Measurements from ENCODE around the gene CLEC4M. TPM values are rescaled to one million over a fixed set of nuclear protein-coding genes. Genes with fewer than 3 reads are reported as not detected.

The CLEC4M gene, protein sequence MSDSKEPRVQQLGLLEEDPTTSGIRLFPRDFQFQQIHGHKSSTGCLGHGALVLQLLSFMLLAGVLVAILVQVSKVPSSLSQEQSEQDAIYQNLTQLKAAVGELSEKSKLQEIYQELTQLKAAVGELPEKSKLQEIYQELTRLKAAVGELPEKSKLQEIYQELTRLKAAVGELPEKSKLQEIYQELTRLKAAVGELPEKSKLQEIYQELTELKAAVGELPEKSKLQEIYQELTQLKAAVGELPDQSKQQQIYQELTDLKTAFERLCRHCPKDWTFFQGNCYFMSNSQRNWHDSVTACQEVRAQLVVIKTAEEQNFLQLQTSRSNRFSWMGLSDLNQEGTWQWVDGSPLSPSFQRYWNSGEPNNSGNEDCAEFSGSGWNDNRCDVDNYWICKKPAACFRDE
- polyA plus RNA-seq (2012; ENCODE audit: insufficient read depth, insufficient read length, low read depth) = not detected

DNA sequence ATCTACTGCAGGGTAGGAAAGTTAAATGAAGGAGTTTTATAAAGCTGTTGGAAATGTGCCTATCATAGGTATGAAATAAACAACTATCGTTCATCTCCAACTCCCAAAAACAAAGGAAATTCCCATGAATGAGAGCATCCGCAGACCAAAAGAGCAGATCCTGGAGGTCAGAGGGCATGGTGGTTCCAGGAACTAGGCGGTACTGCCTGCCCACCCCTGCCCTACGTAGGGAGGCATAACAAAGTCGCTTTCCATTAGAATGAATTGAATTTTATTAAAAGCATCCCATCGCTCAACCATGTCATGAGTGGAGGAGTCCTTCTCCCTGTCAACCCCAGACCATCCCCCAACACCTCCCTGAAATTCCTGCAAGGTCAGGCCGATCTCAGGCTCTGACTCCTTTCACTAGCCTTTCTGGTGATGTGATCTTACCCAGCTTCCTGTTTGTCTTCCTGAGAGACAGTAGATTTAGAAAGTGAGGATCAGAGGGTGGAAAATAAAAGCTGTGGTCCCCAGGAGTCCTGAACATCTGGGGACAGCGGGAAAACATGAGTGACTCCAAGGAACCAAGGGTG lies at the start of gene CLEC4M:
Gene CLEC4M, plus strand, starts transcription at position 525 of the 575 bp plus-strand sequence. Its CDS starts 24 bp downstream, at position 549.
- no peak for DNase-seq
- no peak within 1 kb of the TSS for H3K4me3 ChIP-seq (ENCODE audit: low read depth, low read length)

DNA sequence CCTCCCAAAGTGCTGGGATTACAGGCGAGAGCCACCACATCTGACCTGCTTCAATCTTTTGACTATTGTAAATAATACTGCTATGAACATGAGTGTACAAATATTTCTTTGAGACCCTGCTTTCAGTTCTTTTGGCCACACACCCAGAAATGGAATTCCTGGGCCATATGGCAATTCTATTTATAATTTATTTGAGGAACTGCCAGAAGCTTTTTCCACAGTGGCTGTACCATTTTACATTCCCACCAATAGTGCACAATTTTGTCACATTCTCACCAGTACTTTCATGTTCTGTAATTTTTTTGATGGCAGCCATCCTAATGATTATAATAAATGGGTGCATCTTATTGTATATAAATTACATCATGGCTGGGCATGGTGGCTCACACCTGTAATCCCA lies 47.4 kb upstream of the CLEC4M start:
- no peak for DNase-seq
- TF ChIP-seq, protein P1, sequence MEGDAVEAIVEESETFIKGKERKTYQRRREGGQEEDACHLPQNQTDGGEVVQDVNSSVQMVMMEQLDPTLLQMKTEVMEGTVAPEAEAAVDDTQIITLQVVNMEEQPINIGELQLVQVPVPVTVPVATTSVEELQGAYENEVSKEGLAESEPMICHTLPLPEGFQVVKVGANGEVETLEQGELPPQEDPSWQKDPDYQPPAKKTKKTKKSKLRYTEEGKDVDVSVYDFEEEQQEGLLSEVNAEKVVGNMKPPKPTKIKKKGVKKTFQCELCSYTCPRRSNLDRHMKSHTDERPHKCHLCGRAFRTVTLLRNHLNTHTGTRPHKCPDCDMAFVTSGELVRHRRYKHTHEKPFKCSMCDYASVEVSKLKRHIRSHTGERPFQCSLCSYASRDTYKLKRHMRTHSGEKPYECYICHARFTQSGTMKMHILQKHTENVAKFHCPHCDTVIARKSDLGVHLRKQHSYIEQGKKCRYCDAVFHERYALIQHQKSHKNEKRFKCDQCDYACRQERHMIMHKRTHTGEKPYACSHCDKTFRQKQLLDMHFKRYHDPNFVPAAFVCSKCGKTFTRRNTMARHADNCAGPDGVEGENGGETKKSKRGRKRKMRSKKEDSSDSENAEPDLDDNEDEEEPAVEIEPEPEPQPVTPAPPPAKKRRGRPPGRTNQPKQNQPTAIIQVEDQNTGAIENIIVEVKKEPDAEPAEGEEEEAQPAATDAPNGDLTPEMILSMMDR (IDR thresholded peaks at IDR 0.05; ENCODE audit: low read depth, low read length) = no peak
- Histone ChIP-seq H3K4me3 (ENCODE audit: low read depth, low read length) (no peak overlapping the region), H3K27me3 (no peaks in the 10 kb centered on the region; the same call in 1 of the 2 replicates), H3K36me3 (no peaks in the 10 kb centered on the region), H3K4me1 (no peaks in the 10 kb centered on the region), H3K9me3 (no peaks in the 10 kb centered on the region)

More for the DNA sequence above, at the start of gene CLEC4M:
- H3K27me3 ChIP-seq = 0 out of 2 replicates have a peak, but pooled peaks cover under 1% of the 10 kb centered on the region
- H3K9me3 ChIP-seq = no peaks in the 10 kb centered on the region
- no peaks in the 10 kb centered on the region for H3K4me1 ChIP-seq
- H3K36me3 ChIP-seq = no peaks in the 10 kb centered on the region
- TF ChIP-seq, protein P1 (IDR thresholded peaks at IDR 0.05; ENCODE audit: low read depth, low read length) = no peak

DNA sequence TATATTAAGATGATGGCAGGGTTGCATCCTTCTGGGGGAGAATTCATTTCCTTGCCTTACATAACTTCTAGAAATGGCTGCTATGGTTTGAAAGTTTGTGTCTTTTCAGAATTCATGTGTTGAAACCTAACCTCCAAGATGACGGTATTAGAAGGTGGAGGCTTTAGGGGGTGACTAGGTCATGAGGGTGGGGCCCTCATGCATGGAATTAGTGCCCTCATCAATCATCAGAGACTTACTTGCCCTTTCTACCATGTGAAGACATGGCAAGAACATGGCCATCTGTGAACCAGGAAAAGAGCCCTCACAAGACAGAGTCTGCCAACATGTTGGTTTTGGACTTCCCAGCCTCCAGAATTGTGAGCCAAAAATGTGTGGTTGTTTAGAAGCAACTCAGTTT lies 46.3 kb upstream of the CLEC4M start:
- Histone ChIP-seq H3K9me3 (no peaks in the 10 kb centered on the region), H3K4me3 (ENCODE audit: low read depth, low read length) (no peak overlapping the region), H3K4me1 (no peaks in the 10 kb centered on the region), H3K36me3 (no peaks in the 10 kb centered on the region), H3K27me3 (no peaks in the 10 kb centered on the region; the same call in 1 of the 2 replicates)
- TF ChIP-seq, protein P1 (IDR thresholded peaks at IDR 0.05; ENCODE audit: low read depth, low read length) = no peak
- DNase-seq = no peak

DNA sequence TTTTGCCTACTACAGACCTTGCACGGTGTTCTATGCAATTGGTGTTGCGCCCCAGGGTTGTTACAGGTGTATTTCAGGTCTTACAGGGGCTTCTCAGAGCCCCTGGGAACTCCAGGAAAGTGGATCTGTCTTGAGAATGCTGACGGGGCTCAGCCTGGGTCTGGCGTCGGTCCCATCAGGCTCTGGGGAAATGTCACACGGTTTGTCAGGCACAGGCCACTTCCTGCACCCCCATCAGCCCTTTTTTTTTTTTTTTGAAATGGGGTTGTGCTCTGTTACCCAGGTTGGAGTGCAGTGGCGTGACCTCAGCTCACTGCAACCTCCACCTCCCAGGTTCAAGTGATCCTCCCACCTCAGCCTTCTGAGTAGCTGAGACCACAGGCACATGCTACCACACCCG lies 44.4 kb upstream of the CLEC4M start:
- no peaks in the 10 kb centered on the region for H3K4me1 ChIP-seq
- no peaks in the 10 kb centered on the region for H3K9me3 ChIP-seq
- H3K36me3 ChIP-seq = no peaks in the 10 kb centered on the region
- no peak for DNase-seq
- TF ChIP-seq, protein P1 (IDR thresholded peaks at IDR 0.05; ENCODE audit: low read depth, low read length) = no peak
- H3K4me3 ChIP-seq (ENCODE audit: low read depth, low read length) = no peak overlapping the region
- H3K27me3 ChIP-seq = no peaks in the 10 kb centered on the region; the same call in 1 of the 2 replicates

DNA sequence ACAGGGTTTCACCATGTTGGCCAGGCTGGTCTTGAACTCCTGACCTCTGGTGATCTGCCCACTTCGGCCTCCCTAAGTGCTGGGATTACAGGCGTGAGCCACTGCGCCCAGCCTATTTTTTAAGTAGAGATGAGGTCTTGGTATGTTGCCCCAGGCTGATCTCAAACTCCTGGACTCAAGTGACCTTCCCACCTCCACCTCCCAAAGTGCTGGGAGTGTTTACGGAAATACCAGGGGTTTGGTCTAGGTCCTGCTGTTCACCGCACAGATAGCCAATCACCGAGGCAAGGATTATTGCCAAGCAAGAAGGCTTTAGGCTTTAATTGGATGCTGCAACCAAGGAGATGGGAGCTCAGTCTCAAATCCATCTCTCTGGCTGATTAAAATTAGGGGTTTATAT lies 42.7 kb upstream of the CLEC4M start:
- Histone ChIP-seq H3K27me3 (peaks cover 4% of the 10 kb centered on the region), H3K9me3 (no peaks in the 10 kb centered on the region), H3K36me3 (no peaks in the 10 kb centered on the region), H3K4me3 (ENCODE audit: low read depth, low read length) (no peak overlapping the region), H3K4me1 (no peaks in the 10 kb centered on the region)
- no peak for DNase-seq
- TF ChIP-seq, protein P1 (IDR thresholded peaks at IDR 0.05; ENCODE audit: low read depth, low read length) = no peak

DNA sequence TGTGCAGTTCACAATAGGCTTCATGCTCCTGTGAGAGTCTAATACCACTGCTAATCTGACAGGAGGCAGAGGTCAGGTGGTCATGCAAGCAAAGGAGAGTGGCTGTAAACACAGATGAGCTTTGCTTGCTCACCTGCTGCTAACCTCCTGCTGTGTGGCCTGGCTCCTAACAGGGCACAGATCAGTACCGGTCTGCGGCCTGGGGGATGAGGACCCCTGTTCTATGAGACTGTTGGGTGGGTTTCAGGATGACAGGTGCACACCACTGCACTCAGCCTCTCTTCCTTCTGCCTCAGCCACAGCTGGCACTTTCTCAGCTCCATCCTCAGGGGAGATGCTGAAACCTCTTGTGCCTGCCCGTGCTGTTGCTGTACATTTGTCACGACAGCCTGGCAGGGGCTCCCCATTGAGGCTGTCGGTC lies 40.8 kb upstream of the CLEC4M start:
- DNase-seq = no peak
- TF ChIP-seq, protein P1 (IDR thresholded peaks at IDR 0.05; ENCODE audit: low read depth, low read length) = no peak
- peaks cover 13% of the 10 kb centered on the region for H3K27me3 ChIP-seq
- no peaks in the 10 kb centered on the region for H3K9me3 ChIP-seq
- H3K4me1 ChIP-seq = no peaks in the 10 kb centered on the region
- no peak overlapping the region for H3K4me3 ChIP-seq (ENCODE audit: low read depth, low read length)
- H3K36me3 ChIP-seq = no peaks in the 10 kb centered on the region
